Measurements from ENCODE around the gene GAS7.

Gene GAS7

GRCh38 chr17:10171581-10171981 is 26.8 kb downstream of the GAS7 start:
- no peak for DNase-seq (ENCODE audit: low read depth in 3 of 3)

- no peak for DNase-seq (ENCODE audit: low read depth in 3 of 3)
These were observed 27.3 kb downstream of the GAS7 start for GRCh38 chr17:10171122-10171571.

- DNase-seq (ENCODE audit: low read depth in 3 of 3) = no peak
These were observed 28.2 kb downstream of the GAS7 start for GRCh38 chr17:10170233-10170632.

- DNase-seq (ENCODE audit: low read depth in 3 of 3) = no peak
These were observed 29.1 kb downstream of the GAS7 start for GRCh38 chr17:10169290-10169689.

GRCh38 chr17:10166176-10166935 is 32.0 kb downstream of the GAS7 start:
- DNase-seq (ENCODE audit: low read depth in 3 of 3) = no peak

GRCh38 chr17:10162096-10162495 is 36.3 kb downstream of the GAS7 start:
- no peak for DNase-seq (ENCODE audit: low read depth in 3 of 3)

- no peak for DNase-seq (ENCODE audit: low read depth in 3 of 3)
These were observed 37.0 kb downstream of the GAS7 start for GRCh38 chr17:10161386-10161785.

- DNase-seq (ENCODE audit: low read depth in 3 of 3) = no peak
These were observed 41.3 kb downstream of the GAS7 start for GRCh38 chr17:10156948-10157607.

- DNase-seq (ENCODE audit: low read depth in 3 of 3) = no peak
These were observed 41.8 kb downstream of the GAS7 start for GRCh38 chr17:10156599-10156947.

GRCh38 chr17:10156077-10156435 is 42.4 kb downstream of the GAS7 start:
- no peak for DNase-seq (ENCODE audit: low read depth in 3 of 3)

- no peak for DNase-seq (ENCODE audit: low read depth in 3 of 3)
These were observed 42.9 kb downstream of the GAS7 start for GRCh38 chr17:10155371-10156076.

GRCh38 chr17:10151667-10152496 is 46.5 kb downstream of the GAS7 start:
- no peak for DNase-seq (ENCODE audit: low read depth in 3 of 3)

- no peak for DNase-seq (ENCODE audit: low read depth in 3 of 3)
These were observed 48.6 kb downstream of the GAS7 start for GRCh38 chr17:10149573-10150399.

GRCh38 chr17:10147761-10148415 is 50.5 kb downstream of the GAS7 start:
- no peak for DNase-seq (ENCODE audit: low read depth in 3 of 3)

- DNase-seq (ENCODE audit: low read depth in 3 of 3) = no peak
These were observed 51.4 kb downstream of the GAS7 start for GRCh38 chr17:10147040-10147439.

GRCh38 chr17:10144982-10145381 is 53.4 kb downstream of the GAS7 start:
- DNase-seq (ENCODE audit: low read depth in 3 of 3) = no peak

- no peak for DNase-seq (ENCODE audit: low read depth in 3 of 3)
These were observed 54.0 kb downstream of the GAS7 start for GRCh38 chr17:10144456-10144855.

GRCh38 chr17:10141436-10141835 is 57.0 kb downstream of the GAS7 start:
- no peak for DNase-seq (ENCODE audit: low read depth in 3 of 3)

- DNase-seq (ENCODE audit: low read depth in 3 of 3) = no peak
These were observed 58.8 kb downstream of the GAS7 start for GRCh38 chr17:10139577-10139976.

GRCh38 chr17:10136258-10136981 is 62.0 kb downstream of the GAS7 start:
- DNase-seq (ENCODE audit: low read depth in 3 of 3) = no peak

Measured in stimulated activated CD4-positive, alpha-beta T cell treated with anti-CD3 and anti-CD28 coated beads, TNF-alpha, amount 100 ng/mL, for 4 hours (primary cell).